HL-60/S4 (cell line): ENCODE results near the gene ANXA10.
"Not testable (repeated sequence)": the region's sequence is repeated elsewhere in the genome, so short reads cannot be mapped to it uniquely, and the experiment has no call there.

Source experiments
- in situ Hi-C: fragments of 300-500 bp; cut with MboI; formaldehyde crosslinking; loops from 2 replicates; pipeline ENCODE4 v1.14.3; 2022; ENCODE audit warnings: low sequenced_read_pairs

Gene ANXA10

GRCh38 chr4:168092176-168092712 lies at the start of gene ANXA10:
Gene ANXA10, plus strand, starts transcription at chr4:168092537. Its CDS starts 164 bp downstream, at chr4:168092701.
- in situ Hi-C loops: no loop called here

DNA sequence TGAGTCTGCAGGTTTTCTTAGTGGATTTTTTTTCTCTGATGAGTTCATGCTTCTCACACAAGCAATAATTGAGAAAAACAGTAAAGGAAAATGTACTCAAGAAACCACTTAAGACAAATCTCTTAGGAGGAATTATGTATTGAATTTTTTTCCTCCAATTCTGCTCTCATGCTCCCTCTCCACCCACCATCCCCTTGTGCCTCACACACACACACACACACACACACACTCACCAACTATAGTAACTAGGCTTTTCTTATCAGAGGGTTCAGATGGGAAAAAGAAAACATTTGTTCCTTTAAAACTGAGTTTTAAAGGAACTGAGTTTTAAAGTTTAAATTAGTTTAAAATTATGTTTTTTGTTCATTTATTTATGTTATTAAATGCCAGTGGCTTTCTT lies 47.0 kb upstream of the ANXA10 start:
- in situ Hi-C loops: no loop called here

DNA sequence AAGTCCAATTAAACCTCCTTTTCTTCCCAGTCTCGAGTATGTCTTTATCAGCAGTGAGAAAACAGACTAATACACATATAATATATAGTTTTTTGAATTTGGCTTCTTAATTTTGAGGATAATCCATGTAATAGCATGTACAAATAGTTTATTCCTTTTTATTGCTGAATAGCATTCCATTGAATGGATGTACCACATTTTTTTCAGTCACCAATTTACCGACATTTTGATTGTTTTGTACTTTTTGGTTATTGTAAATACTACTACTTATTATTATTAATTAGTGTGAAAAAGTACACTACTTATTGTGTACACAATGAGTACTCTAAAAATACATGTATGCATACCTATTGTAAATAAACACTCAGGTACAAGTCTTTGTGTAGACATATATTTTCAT lies 42.3 kb upstream of the ANXA10 start:
- in situ Hi-C loops: no loop called here

DNA sequence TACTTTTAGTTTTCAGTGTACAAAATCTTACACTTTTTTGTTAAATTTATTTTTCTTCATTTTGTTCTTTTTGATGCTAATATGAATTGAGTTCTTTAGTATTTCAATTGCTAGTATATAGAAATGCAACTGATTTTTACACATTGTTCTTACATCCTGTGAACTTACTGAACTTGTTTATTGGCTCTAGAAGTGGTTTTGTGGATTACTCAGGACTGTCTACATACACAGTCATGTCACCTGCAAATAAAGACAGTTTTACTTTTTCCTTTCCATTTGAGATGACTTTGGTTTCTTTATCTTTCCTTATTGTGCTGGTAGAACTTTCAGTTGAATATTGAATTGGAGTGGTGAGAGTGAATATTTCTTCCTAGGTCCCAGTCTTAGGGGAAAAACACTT lies 40.8 kb upstream of the ANXA10 start:
- in situ Hi-C loops: no loop called here

DNA sequence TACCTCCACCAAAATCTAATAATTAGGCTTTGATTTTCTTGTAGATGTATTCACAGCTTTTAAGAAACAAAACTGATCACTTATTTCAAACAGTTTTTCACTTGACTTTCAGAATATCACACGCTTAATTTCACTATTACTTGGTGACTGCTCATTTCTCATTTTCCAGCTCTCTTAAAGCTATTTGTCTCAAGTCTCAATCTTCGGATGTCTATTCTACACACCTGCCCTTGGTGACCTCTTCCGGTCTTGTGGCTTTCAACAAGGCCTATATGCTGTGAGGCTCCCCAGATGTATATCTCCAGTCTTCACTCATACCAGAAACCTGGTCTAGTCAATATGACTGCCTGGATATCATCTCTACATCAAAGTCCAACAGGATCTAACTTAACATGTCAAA lies 34.9 kb upstream of the ANXA10 start:
- in situ Hi-C loops: no loop called here

GRCh38 chr4:168059251-168059650 lies 33.1 kb upstream of the ANXA10 start:
- in situ Hi-C loops: no loop called here

GRCh38 chr4:168063031-168063430 lies 29.3 kb upstream of the ANXA10 start:
- in situ Hi-C loops: no loop called here

GRCh38 chr4:168070903-168071302 lies 21.4 kb upstream of the ANXA10 start:
- in situ Hi-C loops: no loop called here

GRCh38 chr4:168071304-168071703 lies 21.0 kb upstream of the ANXA10 start:
- in situ Hi-C loops: no loop called here

DNA sequence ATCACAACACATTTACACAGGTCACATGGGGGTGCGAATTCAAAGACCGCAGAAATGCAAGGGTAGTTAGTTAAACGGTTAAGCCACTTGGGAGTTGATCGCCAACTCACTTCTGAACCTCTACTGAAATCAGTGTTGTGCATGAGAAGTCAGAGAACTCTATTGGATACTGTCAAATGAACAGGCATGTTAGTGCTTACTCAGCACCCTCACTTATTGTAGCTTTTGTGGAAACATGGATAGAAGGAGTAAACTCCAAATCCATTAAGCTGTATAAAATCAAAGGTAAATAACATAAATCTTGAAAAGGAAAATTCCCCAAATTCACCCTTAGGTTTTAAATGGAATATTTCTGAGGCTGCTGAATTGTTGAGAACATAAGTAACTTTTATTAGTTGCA lies 17.5 kb upstream of the ANXA10 start:
- in situ Hi-C loops: no loop called here

DNA sequence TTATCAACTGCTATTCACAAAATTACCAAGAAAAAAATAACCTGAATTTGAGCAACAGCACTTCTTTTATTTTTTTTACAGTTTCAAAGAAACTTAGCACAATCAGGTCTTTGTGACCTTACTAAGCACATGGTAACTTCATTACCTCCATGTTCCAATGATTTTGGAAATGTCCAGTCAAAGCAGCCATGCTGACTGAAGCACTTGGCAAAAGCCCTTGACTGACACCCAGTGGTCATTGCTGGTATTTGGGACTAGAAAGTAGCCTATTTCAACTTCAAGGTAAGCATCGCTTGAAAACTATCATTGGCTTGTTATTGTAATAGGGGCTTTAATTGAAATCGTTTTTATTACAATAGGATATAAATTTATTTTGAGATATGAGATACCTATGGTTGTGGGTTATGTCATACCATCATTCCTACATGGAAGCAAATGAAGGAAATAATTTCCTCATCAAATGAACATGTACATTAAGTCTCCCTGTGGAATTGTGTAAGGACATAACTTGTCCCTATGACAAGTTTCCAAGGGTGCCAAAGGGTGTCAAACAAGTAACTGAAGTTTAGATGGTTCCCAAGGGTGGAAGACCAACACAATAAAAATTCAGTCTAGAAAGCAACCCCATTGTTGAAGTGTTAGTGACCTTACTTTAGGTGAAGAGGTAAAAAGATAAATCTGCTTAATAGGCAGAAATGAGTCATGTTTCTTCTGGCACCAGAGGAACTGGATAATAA lies 15.2 kb upstream of the ANXA10 start:
- in situ Hi-C loops: no loop called here

GRCh38 chr4:168077726-168078239 lies 14.6 kb upstream of the ANXA10 start:
- in situ Hi-C loops: no loop called here

DNA sequence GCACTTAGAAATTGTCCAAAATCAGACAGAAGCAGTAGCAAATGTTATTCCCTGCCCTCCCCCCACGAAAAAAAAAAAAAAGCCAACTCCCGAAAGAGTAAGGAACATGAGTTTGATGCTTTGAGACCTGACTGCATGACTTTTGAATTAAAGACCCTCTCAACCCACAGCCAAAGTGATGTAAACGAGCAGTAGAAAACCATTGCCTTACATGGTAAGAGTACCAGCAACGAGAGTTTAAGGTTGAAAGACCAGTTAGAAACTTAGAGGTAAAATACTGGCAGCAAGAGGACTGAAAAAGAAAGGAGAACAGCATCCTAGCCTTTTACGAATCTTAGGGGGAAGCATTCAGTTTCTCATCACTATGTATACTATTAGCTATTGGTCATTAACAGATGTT lies 10.0 kb upstream of the ANXA10 start:
- in situ Hi-C loops: no loop called here

GRCh38 chr4:168095776-168096406 lies 3.6 kb downstream of the ANXA10 start:
- in situ Hi-C loops: no loop called here

DNA sequence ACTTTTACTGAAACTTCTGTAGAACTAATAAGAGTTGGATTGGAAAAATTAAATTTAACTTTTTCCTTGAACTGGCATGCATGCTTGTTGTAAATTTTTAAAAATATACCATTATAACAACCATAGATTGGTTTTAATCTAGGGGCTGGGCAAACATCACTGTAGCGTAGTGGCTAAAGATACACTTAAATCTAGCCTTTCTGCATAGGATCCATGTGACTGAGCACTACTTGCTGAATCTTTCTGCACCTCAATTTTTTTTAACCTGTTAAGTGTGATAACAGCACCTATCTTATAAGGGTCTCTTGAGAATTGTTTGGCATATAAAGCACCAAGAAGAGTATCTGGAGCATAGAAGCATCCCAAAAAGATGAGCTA lies 4.1 kb downstream of the ANXA10 start:
- in situ Hi-C loops: no loop called here

DNA sequence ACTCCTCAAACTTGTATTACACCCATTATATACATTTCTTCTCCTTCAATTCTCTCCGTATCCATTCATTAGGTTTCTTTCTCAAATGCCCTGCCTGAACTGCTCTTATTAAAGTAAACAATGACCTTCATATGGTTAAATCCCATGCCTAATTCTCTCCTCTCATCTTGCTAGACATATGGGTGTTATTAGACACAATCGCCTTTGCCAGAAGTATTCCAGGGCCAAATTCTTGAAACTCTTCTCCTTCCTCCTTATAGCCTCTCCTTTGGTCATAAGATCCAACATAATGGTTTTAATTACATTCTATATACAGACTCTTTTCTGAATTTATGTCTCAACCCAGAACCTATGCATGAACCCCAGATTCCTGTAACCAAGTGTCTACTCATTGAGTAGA lies 4.8 kb downstream of the ANXA10 start:
- in situ Hi-C loops: no loop called here

GRCh38 chr4:168098248-168098717 lies 5.9 kb downstream of the ANXA10 start:
- in situ Hi-C loops: no loop called here

GRCh38 chr4:168099195-168099594 lies 6.9 kb downstream of the ANXA10 start:
- in situ Hi-C loops: no loop called here

DNA sequence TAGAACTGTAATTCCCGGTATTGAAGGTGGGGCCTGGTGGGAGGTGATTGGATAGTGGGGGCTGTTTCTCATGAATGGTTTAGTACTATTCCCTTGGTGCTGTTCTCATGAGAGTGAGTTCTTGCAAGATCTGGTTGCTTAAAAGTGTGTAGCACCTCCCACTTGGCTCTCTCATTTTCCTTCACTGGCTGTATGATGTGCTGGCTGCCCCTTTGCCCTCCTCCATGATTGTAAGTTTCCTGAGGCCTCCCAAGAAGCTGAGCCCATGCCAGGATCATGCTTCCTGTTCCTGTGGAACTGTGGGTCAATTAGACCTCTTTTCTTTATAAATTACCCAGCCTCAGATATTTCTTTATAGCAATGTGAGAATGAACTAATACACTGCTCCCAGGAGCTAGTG lies 8.7 kb downstream of the ANXA10 start:
- in situ Hi-C loops: no loop called here

DNA sequence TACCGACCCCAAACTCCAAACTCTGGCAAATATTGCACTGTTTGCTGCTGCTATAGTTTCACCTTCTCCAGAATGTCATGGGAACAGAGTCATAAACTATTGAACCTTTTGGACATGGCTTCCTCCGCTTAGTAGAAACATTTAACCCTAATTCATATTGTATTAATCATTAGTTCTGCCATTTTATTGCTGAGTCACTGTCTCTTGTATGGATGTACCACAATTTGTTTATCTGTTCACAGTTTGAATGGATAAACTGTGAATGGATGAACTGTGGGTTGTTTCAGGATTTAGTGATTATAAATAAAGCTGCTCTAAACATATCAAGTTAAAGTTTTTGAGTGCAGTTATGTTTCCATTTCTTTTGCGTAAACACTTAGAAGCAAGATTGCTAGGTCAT lies 10.1 kb downstream of the ANXA10 start:
- in situ Hi-C loops: no loop called here

DNA sequence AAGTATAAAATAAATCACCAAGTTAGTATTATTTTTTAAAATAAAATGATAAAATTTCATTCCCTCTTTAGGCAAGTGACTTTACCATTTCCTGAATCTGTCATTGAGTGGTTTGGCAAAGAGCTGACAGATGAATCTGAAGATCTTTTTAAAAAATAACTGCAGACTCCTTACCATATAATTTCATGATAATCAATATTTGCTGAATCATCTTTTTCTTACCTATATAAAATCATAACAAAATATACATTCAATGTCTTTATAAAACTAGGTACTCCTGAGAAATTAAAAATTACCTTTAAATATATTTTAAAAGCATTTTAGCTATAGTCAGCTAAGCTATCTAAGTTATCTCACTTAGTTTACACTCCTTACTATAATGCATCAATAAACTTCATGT lies 17.2 kb downstream of the ANXA10 start:
- in situ Hi-C loops: no loop called here

GRCh38 chr4:168113059-168113458 lies 20.7 kb downstream of the ANXA10 start:
- in situ Hi-C loops: not testable (repeated sequence)
